Measurements from ENCODE around the gene MARK3.

Gene MARK3

DNA sequence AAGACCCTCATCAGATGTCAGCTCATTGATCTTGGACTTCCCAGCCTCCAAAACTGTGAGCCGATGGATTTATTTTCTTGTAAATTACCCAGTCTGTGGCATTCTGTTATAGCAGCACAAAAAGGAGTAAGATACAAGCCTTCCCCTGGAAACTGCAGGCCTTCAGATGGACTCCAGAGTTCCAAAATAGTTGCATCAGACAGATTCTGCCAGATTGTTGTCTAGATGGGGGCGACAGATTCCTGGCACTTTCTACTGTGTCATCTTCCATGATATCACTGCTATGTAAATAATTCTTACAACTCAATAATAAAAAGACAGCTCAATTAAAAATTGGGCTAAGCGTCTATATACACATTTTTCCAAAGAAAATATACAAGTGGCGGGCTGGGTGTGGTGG lies 17.2 kb upstream of the MARK3 start:
- Histone ChIP-seq H3K27me3 (ENCODE audit: control insufficient read depth, insufficient read depth, low read length) (no peaks in the 10 kb centered on the region), H3K9me3 (ENCODE audit: control insufficient read depth, insufficient read depth, low read length) (peaks cover under 1% of the 10 kb centered on the region; the same call in 1 of the 2 replicates), H3K4me3 (ENCODE audit: low read depth, low read length) (no peak overlapping the region), H3K27ac (ENCODE audit: low read depth, low read length) (no peak overlapping the region), H3K9ac (ENCODE audit: low read depth, low read length) (no peak overlapping the region), H3K4me1 (ENCODE audit: control insufficient read depth, insufficient read depth, low read length) (peaks cover 4% of the 10 kb centered on the region; the same call in 1 of the 2 replicates), H3K36me3 (ENCODE audit: control insufficient read depth, insufficient read depth, low read length) (no peaks in the 10 kb centered on the region)

DNA sequence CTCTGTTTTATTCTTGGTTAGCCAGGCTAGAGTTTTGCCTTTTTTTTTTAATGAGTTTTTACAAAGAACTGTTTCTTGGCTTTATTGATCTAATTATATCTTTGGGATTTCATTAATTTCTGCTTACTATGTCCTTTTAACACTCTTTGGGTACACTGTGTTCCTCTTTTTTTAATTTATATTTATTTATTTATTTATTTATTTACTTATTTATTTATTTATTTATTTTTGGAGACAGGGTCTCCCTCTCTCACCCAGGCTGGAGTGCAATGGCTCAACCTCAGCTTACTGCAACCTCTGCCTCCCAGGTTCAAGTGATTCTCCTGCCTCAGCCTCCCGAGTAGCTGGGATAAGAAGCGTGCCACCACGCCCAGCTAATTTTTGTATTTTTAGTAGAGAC lies 15.1 kb upstream of the MARK3 start:
- Histone ChIP-seq H3K4me3 (ENCODE audit: low read depth, low read length) (no peak overlapping the region), H3K9ac (ENCODE audit: low read depth, low read length) (no peak overlapping the region), H3K27ac (ENCODE audit: low read depth, low read length) (no peak overlapping the region), H3K27me3 (ENCODE audit: control insufficient read depth, insufficient read depth, low read length) (no peaks in the 10 kb centered on the region), H3K9me3 (ENCODE audit: control insufficient read depth, insufficient read depth, low read length) (no peaks in the 10 kb centered on the region), H3K4me1 (ENCODE audit: control insufficient read depth, insufficient read depth, low read length) (peaks cover 4% of the 10 kb centered on the region; the same call in 1 of the 2 replicates), H3K36me3 (ENCODE audit: control insufficient read depth, insufficient read depth, low read length) (no peaks in the 10 kb centered on the region)

DNA sequence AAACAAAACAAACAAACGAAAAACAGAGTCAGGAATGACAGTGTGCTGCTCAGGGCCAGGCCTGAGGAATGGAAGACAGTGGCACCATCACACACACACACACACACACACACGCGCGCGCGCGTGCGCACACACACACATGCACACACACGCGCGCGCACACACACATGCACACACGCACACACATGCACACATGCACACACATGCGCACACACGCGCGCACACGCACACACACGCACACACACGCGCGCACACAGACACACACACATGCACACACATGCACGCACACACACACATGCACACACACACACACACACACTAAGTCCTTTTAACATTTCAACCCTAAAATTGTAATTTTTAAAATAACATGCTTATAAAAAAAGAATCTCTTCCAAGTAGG lies 13.2 kb upstream of the MARK3 start:
- Histone ChIP-seq H3K36me3 (ENCODE audit: control insufficient read depth, insufficient read depth, low read length) (no peaks in the 10 kb centered on the region), H3K9ac (ENCODE audit: low read depth, low read length) (no peak overlapping the region), H3K4me3 (ENCODE audit: low read depth, low read length) (no peak overlapping the region), H3K4me1 (ENCODE audit: control insufficient read depth, insufficient read depth, low read length) (peaks cover 4% of the 10 kb centered on the region; the same call in 1 of the 2 replicates), H3K27me3 (ENCODE audit: control insufficient read depth, insufficient read depth, low read length) (no peaks in the 10 kb centered on the region), H3K9me3 (ENCODE audit: control insufficient read depth, insufficient read depth, low read length) (no peaks in the 10 kb centered on the region), H3K27ac (ENCODE audit: low read depth, low read length) (no peak overlapping the region)

DNA sequence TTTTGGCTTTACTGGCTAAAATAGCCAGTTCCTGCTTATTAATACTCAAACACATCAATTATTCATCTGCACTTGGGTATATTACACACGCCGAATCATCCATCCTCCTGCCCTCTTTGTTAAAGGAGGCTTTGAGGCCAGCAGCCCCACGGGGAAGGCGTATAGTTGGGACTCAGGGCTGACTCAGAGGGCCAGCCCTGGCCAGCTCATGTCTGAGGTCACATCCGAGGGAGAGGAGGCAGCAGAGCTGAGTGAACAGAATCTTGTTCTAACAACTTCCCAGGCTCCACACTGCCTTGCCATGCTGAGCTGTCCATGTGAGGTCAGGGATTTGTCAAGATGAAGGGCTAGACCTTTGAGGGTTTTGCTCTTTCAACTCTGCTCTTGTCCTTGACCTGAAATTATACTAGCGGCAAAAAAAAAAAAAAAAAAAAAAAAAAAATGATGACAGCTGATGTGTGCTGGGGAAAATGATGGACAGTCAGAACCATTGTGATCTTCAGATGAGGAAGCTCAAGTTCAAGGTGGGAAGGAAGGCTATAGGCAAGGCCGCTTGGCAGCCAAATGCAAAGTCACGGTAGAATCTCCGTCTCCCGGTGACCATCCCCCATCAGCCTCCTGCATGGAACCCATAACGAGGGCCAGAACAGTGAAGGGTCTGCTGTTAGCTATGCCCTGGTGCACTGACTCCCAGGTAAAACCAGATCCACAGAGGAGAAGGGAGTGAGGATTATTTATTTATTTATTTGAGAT lies 12.5 kb upstream of the MARK3 start:
- H3K27me3 ChIP-seq (ENCODE audit: control insufficient read depth, insufficient read depth, low read length): no peaks in the 10 kb centered on the region
- no peak overlapping the region for H3K9ac ChIP-seq (ENCODE audit: low read depth, low read length)
- H3K27ac ChIP-seq (ENCODE audit: low read depth, low read length): peak overlapping the region; percentile 5
- H3K36me3 ChIP-seq (ENCODE audit: control insufficient read depth, insufficient read depth, low read length): no peaks in the 10 kb centered on the region
- peaks cover 4% of the 10 kb centered on the region; the same call in 1 of the 2 replicates for H3K4me1 ChIP-seq (ENCODE audit: control insufficient read depth, insufficient read depth, low read length)
- H3K4me3 ChIP-seq (ENCODE audit: low read depth, low read length): no peak overlapping the region
- H3K9me3 ChIP-seq (ENCODE audit: control insufficient read depth, insufficient read depth, low read length): no peaks in the 10 kb centered on the region

DNA sequence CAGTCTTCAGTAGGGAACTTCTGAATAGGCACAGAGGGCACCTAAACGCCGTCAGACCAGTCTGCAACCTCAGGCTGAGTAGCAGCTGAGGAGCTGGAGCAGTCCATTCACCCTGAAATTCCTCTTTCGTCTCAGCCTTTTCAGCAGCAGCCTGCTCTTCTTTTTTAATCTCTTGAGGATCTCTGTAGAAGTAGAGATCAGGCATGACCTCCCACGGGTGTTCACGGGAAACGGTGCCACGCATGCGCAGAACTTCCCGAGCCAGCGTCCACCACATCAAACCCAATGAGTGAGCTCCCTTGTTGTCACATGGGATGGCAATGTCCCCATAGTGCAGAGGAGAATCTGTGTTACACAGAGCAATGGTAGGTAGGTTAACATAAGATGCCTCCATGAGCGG lies 11.1 kb upstream of the MARK3 start:
- H3K4me3 ChIP-seq (ENCODE audit: low read depth, low read length): no peak overlapping the region
- H3K9ac ChIP-seq (ENCODE audit: low read depth, low read length): no peak overlapping the region
- no peak overlapping the region for H3K27ac ChIP-seq (ENCODE audit: low read depth, low read length)
- no peaks in the 10 kb centered on the region for H3K36me3 ChIP-seq (ENCODE audit: control insufficient read depth, insufficient read depth, low read length)
- no peaks in the 10 kb centered on the region for H3K9me3 ChIP-seq (ENCODE audit: control insufficient read depth, insufficient read depth, low read length)
- H3K4me1 ChIP-seq (ENCODE audit: control insufficient read depth, insufficient read depth, low read length): peaks cover 4% of the 10 kb centered on the region; the same call in 1 of the 2 replicates
- no peaks in the 10 kb centered on the region for H3K27me3 ChIP-seq (ENCODE audit: control insufficient read depth, insufficient read depth, low read length)

DNA sequence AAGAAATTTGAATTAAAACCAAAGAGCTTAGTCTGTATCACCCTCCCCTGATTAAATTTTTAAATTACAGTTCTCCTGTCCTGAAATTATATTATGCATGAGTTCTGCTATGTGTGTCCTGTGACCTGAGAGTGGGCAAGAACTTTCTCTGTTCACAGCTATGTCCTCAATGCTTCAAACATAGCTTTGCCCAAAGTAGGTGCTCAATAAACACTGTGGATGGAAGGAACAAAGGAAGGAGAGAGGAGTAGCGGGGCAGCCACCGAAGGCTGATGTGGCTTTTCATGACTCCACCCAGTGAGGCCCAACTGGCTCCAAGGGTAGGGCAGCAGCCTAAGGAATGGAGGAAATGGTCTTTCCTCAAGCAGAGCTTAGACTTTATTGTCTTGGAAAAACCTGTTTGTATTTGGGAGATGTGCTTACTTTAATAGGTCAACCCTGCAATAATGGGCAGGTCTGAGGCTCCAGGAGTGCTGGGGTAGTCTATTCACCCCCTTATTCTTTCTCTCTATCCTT lies 7.6 kb upstream of the MARK3 start:
- Histone ChIP-seq H3K36me3 (ENCODE audit: control insufficient read depth, insufficient read depth, low read length) (no peaks in the 10 kb centered on the region), H3K4me3 (ENCODE audit: low read depth, low read length) (no peak overlapping the region), H3K4me1 (ENCODE audit: control insufficient read depth, insufficient read depth, low read length) (peaks cover 2% of the 10 kb centered on the region; the same call in 1 of the 2 replicates), H3K9me3 (ENCODE audit: control insufficient read depth, insufficient read depth, low read length) (no peaks in the 10 kb centered on the region), H3K9ac (ENCODE audit: low read depth, low read length) (no peak overlapping the region), H3K27ac (ENCODE audit: low read depth, low read length) (no peak overlapping the region), H3K27me3 (ENCODE audit: control insufficient read depth, insufficient read depth, low read length) (no peaks in the 10 kb centered on the region)

DNA sequence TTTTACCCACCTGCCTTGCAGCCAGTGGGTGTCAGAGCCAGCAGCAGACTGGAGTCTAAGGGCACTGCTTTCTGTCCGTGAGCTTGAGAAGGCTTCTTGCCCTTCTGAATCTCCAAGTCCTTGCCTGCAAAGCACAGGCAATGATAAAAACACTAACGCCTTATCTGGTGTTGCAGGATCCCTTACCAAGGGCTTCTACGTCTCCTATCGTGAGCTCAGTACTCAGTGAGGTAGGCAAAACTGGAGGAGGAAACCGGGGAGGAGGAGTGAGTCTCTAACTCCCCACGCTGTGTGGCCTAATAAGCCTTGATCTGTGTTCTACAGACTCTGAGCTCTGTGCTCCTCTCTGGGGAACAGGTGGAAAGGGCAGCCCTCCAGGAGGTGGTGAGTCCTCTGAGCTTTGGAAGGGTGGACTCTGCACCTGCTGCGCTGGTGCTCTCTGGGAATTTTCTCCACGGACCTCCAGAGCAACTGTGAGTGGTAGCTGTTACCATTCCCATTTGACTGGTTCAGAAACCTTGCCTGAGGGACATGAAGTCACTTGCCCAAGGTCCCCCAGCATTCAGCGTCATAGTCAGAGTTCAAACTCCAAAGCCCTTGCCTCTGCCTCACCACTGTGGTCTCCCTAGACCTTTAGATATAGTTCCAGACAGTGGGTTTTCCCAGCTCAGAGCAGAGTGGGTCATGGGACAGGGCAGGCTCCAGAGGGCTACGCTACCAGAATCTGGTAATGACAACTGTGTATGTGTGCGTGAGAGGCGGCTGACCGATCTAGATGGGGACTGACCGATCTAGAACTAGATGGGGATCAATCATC lies 7.0 kb upstream of the MARK3 start:
- Histone ChIP-seq H3K27ac (ENCODE audit: low read depth, low read length) (no peak overlapping the region), H3K9me3 (ENCODE audit: control insufficient read depth, insufficient read depth, low read length) (no peaks in the 10 kb centered on the region), H3K27me3 (ENCODE audit: control insufficient read depth, insufficient read depth, low read length) (no peaks in the 10 kb centered on the region), H3K4me3 (ENCODE audit: low read depth, low read length) (no peak overlapping the region), H3K36me3 (ENCODE audit: control insufficient read depth, insufficient read depth, low read length) (no peaks in the 10 kb centered on the region), H3K4me1 (ENCODE audit: control insufficient read depth, insufficient read depth, low read length) (no peaks in the 10 kb centered on the region), H3K9ac (ENCODE audit: low read depth, low read length) (no peak overlapping the region)

DNA sequence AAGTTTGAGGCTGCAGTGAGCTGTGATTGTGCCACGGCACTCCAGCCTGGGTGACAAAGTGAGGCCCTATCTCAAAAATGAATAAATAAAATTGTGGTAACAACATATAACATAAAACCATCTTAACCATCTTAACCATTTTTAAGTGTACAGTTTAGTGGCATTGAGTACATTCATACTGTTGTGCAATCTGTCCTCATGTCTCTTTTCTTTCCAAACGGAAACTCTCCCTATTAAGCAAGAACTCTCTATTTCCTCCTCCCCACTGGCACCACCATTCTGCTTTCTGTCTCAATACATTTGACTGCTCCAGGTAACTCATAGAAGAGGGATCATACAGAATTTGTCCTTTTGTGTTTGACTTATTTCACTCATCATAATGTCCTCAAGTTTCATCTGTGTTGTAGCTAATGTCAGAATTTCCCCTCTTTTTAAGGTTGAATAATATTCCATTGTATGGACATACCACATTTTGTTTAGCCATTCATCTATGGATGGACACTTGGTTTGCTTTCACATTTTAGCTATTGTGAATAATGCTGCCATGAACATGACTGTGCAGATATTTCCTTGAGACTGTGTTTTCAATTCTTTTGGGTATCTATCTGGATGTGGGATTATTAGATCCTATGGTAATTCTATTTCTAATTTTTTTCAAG lies 4.4 kb upstream of the MARK3 start:
- H3K9me3 ChIP-seq (ENCODE audit: control insufficient read depth, insufficient read depth, low read length): no peaks in the 10 kb centered on the region
- H3K4me1 ChIP-seq (ENCODE audit: control insufficient read depth, insufficient read depth, low read length): peaks cover 6% of the 10 kb centered on the region; the same call in 1 of the 2 replicates
- no peak overlapping the region for H3K27ac ChIP-seq (ENCODE audit: low read depth, low read length)
- H3K27me3 ChIP-seq (ENCODE audit: control insufficient read depth, insufficient read depth, low read length): peaks cover 7% of the 10 kb centered on the region
- no peak overlapping the region for H3K4me3 ChIP-seq (ENCODE audit: low read depth, low read length)
- H3K36me3 ChIP-seq (ENCODE audit: control insufficient read depth, insufficient read depth, low read length): no peaks in the 10 kb centered on the region
- H3K9ac ChIP-seq (ENCODE audit: low read depth, low read length): no peak overlapping the region

DNA sequence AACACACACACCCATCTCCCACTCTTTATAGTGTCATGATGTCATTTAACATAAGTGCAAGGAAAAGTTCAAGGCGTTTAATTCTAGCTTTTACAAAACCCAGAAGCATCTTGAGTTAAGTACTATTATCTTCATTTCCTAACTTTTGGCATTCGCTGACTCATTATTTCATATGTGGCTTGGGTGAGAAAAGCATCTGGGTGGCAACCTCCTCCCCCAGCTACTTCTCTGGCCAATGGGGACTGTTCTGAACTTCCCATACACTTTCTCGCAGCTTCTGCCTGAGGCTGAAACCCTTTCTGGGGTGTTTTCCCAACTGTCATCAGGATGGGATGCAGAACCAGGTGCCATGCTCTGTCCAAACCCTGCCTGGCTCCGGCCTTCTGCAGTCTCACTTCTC lies 2.8 kb upstream of the MARK3 start:
- no peaks in the 10 kb centered on the region for H3K36me3 ChIP-seq (ENCODE audit: control insufficient read depth, insufficient read depth, low read length)
- peaks cover 7% of the 10 kb centered on the region for H3K27me3 ChIP-seq (ENCODE audit: control insufficient read depth, insufficient read depth, low read length)
- H3K4me1 ChIP-seq (ENCODE audit: control insufficient read depth, insufficient read depth, low read length): peaks cover 10% of the 10 kb centered on the region
- H3K9me3 ChIP-seq (ENCODE audit: control insufficient read depth, insufficient read depth, low read length): no peaks in the 10 kb centered on the region
- H3K27ac ChIP-seq (ENCODE audit: low read depth, low read length): no peak overlapping the region
- no peak overlapping the region for H3K4me3 ChIP-seq (ENCODE audit: low read depth, low read length)
- H3K9ac ChIP-seq (ENCODE audit: low read depth, low read length): no peak overlapping the region

DNA sequence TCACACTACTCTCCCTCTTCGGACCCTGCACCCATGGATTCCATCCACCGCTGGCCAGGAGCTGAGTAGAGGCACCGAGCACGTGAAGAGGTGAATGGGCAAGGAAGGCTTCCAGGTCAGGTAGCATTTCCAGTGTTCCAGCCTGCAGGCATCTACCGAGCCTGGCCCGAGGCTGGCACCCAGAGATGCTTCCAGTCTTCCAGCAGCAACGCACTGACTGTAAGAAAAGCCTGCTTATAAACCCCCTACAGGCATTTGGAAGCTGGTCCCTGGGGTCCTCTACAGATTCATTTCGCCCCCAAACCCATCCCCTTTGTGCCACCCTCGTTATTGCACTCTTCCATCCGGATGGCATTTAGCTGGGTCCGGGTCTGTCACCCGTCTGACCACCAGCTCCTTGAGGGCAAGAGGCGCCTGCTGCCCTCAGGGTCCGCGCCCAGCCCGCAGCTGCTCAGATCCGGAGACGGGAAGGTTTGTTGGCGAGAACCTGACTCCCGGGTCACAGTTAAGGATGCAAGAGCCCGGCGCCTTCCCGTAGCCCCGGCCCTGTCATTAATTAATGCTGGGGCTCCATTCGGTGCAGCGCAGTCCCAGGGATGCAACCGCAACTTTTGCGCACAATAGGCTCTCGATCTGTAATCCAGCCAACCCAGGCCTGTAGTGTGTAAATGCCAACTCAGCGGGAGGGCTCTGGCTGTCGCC lies 614 bp upstream of the MARK3 start:
- Histone ChIP-seq H3K27me3 (ENCODE audit: control insufficient read depth, insufficient read depth, low read length) (peaks cover 7% of the 10 kb centered on the region), H3K4me1 (ENCODE audit: control insufficient read depth, insufficient read depth, low read length) (peaks cover 10% of the 10 kb centered on the region), H3K4me3 (ENCODE audit: low read depth, low read length) (peak overlapping the region; percentile 97), H3K9me3 (ENCODE audit: control insufficient read depth, insufficient read depth, low read length) (no peaks in the 10 kb centered on the region), H3K9ac (ENCODE audit: low read depth, low read length) (peak overlapping the region; percentile 22; the same call in 1 of the 2 replicates), H3K36me3 (ENCODE audit: control insufficient read depth, insufficient read depth, low read length) (no peaks in the 10 kb centered on the region), H3K27ac (ENCODE audit: low read depth, low read length) (peak overlapping the region; percentile 95)

Data from HUES48 (cell line).